Neural cell (in vitro differentiated cells): ENCODE data around the gene CENPP. TPM values are rescaled to one million over a fixed set of nuclear protein-coding genes. Genes with fewer than 3 reads are reported as not detected.

Source experiments
- H2AFZ ChIP-seq: fragments of 200-600, 300-800 bp; sonication (generic), shearing (Covaris generic); 2 replicates; pipeline ENCODE4 v1.6.0; 2014; ENCODE audit warnings: low read depth, mild to moderate bottlenecking, antibody characterized with exemption, low read length, moderate library complexity
- H3F3A ChIP-seq: fragments of 200-600 bp; shearing (Covaris generic); 2 replicates; pipeline ENCODE4 v1.6.1; 2016; ENCODE audit warnings: mild to moderate bottlenecking, moderate library complexity, mixed read lengths, antibody characterized with exemption, low read length; ENCODE audit not compliant: insufficient read depth, poor library complexity, severe bottlenecking
- H3K27ac ChIP-seq: fragments of 200-600, 300-800 bp; sonication (generic), shearing (Covaris generic); 2 replicates; pipeline ENCODE4 v1.5.1; 2014; ENCODE audit warnings: mild to moderate bottlenecking, low read length, moderate library complexity
- H3K27me3 ChIP-seq: fragments of 300-800, 200-600 bp; sonication (generic), shearing (Covaris generic); 2 replicates; pipeline ENCODE4 v1.6.0; 2014; ENCODE audit warnings: mild to moderate bottlenecking, low read depth, low read length, moderate library complexity; ENCODE audit not compliant: insufficient read depth
- H3K36me3 ChIP-seq: fragments of 300-800, 200-600 bp; sonication (generic), shearing (Covaris generic); 2 replicates; pipeline ENCODE4 v1.5.1; 2014; ENCODE audit warnings: mild to moderate bottlenecking, antibody characterized with exemption, low read length, moderate library complexity; ENCODE audit not compliant: insufficient read depth
- H3K4me2 ChIP-seq: fragments of 300-800, 200-600 bp; sonication (generic), shearing (Covaris generic); 2 replicates; pipeline ENCODE4 v1.6.0; 2014; ENCODE audit warnings: mild to moderate bottlenecking, low read length
- H3K4me3 ChIP-seq: fragments of 300-800, 200-600 bp; sonication (generic), shearing (Covaris generic); 2 replicates; pipeline ENCODE4 v1.5.1; 2014; ENCODE audit warnings: mild to moderate bottlenecking, low read length, moderate library complexity
- H3K79me2 ChIP-seq: fragments of 200-600 bp; shearing (Covaris generic); replicated peaks from 2 replicates; pipeline ENCODE4 v1.6.0; 2014; ENCODE audit warnings: mild to moderate bottlenecking, low read length, moderate library complexity; ENCODE audit not compliant: insufficient read depth
- H3K9ac ChIP-seq: fragments of 300-800, 200-600 bp; sonication (generic), shearing (Covaris generic); 2 replicates; pipeline ENCODE4 v1.6.1; 2016; ENCODE audit warnings: mild to moderate bottlenecking, low read length, mixed read lengths
- H3K9me2 ChIP-seq: fragments of 200-600 bp; shearing (Covaris generic); 2 replicates; pipeline ENCODE4 v1.6.1; 2016; ENCODE audit warnings: mild to moderate bottlenecking, low read length, mixed read lengths; ENCODE audit not compliant: insufficient read depth
- H3K9me3 ChIP-seq: fragments of 200-600, 300-800 bp; sonication (generic), shearing (Covaris generic); 2 replicates; pipeline ENCODE4 v1.6.1; 2016; ENCODE audit warnings: mild to moderate bottlenecking, mixed run types, low read length, moderate library complexity, mixed read lengths
- H4K20me1 ChIP-seq: fragments of 200-600 bp; shearing (Covaris generic); 2 replicates; pipeline ENCODE4 v1.6.1; 2016; ENCODE audit warnings: mild to moderate bottlenecking, mixed run types; ENCODE audit not compliant: insufficient read depth
- EP300 ChIP-seq: fragments of 450-650 bp; conservative IDR thresholded peaks from 2 replicates; pipeline ENCODE4 v1.6.1; 2014; ENCODE audit warnings: antibody characterized with exemption, mild to moderate bottlenecking, moderate library complexity; ENCODE audit not compliant: poor library complexity, severe bottlenecking
- EZH2 ChIP-seq: fragments of 200-600, 300-800 bp; shearing (Covaris generic), sonication (generic); IDR thresholded peaks from 2 replicates; pipeline ENCODE4 v1.6.1; 2014; ENCODE audit warnings: antibody characterized with exemption, low read length, borderline replicate concordance, mild to moderate bottlenecking; ENCODE audit not compliant: insufficient read depth, poor library complexity, severe bottlenecking
- MXI1 ChIP-seq: fragments of 450-650 bp; conservative IDR thresholded peaks from 2 replicates; pipeline ENCODE4 v1.6.1; 2014; ENCODE audit warnings: antibody characterized with exemption, mild to moderate bottlenecking; ENCODE audit not compliant: poor library complexity, severe bottlenecking
- POLR2AphosphoS5 ChIP-seq: IDR thresholded peaks from 2 replicates; pipeline ENCODE4 v1.6.1; 2012
- RAD21 ChIP-seq: fragments of 450-650 bp; conservative IDR thresholded peaks from 2 replicates; pipeline ENCODE4 v1.6.1; 2014; ENCODE audit warnings: antibody characterized with exemption, mild to moderate bottlenecking, moderate library complexity
- REST ChIP-seq: IDR thresholded peaks from 2 replicates; pipeline ENCODE4 v1.6.1; 2012; ENCODE audit warnings: borderline replicate concordance
- SMC3 ChIP-seq: fragments of 450-650 bp; conservative IDR thresholded peaks from 2 replicates; pipeline ENCODE4 v1.6.1; 2014; ENCODE audit warnings: antibody characterized with exemption, mild to moderate bottlenecking, moderate library complexity; ENCODE audit not compliant: poor library complexity
- TAF1 ChIP-seq: IDR thresholded peaks from 2 replicates; pipeline ENCODE4 v1.6.1; 2012; ENCODE audit warnings: low read depth
- polyA plus RNA-seq: library from polyadenylated mRNA; depleted of rRNA; stranded (reverse); fragments of >200 nt; gene quantifications from 2 replicates; pipeline ENCODE4 v1.2.3, GENCODE V29; 2014
- TF ChIP-seq, protein P1 (sequence below): fragments of 450-650 bp; IDR thresholded peaks from 2 replicates; pipeline ENCODE4 v1.5.1; 2014; ENCODE audit warnings: antibody characterized with exemption, mild to moderate bottlenecking, moderate library complexity; ENCODE audit not compliant: poor library complexity, severe bottlenecking

The CENPP gene
- polyA plus RNA-seq, 1 donor from 2014 or later, result 5.0 TPM

DNA sequence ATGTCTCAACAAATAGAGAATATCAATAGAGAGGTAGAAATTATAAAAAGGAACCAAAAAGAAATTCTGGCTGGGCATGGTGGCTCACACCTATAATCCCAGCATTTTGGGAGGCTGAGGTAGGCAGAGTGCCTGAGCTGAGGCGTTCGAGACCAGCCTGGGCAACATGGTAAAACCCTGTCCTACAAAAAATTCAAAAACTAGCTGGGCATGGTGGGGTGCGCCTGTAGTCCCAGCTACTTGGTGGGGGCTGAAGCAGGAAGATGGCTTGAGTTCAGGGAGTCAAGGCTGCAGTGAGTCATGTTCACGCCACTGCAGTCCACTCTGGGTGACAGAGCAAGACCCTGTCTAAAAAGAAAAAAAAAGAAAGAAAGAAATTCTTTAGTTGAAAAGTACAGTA is 319.3 kb downstream of the CENPP start:
- no peaks in the 10 kb centered on the region for H4K20me1 ChIP-seq
- H3F3A ChIP-seq, result no peaks in the 10 kb centered on the region
- no peaks in the 10 kb centered on the region for H3K36me3 ChIP-seq
- no peak overlapping the region for H3K27ac ChIP-seq
- no peaks in the 10 kb centered on the region for H3K9me3 ChIP-seq
- no peak overlapping the region for H2AFZ ChIP-seq
- H3K79me2 ChIP-seq, result no peaks in the 10 kb centered on the region
- no peak overlapping the region for H3K4me2 ChIP-seq
- no peak overlapping the region for H3K9ac ChIP-seq
- no peak for TF ChIP-seq TAF1
- no peak for TF ChIP-seq POLR2AphosphoS5
- no peak for TF ChIP-seq EZH2
- TF ChIP-seq SMC3, result no peak
- TF ChIP-seq, protein P1, sequence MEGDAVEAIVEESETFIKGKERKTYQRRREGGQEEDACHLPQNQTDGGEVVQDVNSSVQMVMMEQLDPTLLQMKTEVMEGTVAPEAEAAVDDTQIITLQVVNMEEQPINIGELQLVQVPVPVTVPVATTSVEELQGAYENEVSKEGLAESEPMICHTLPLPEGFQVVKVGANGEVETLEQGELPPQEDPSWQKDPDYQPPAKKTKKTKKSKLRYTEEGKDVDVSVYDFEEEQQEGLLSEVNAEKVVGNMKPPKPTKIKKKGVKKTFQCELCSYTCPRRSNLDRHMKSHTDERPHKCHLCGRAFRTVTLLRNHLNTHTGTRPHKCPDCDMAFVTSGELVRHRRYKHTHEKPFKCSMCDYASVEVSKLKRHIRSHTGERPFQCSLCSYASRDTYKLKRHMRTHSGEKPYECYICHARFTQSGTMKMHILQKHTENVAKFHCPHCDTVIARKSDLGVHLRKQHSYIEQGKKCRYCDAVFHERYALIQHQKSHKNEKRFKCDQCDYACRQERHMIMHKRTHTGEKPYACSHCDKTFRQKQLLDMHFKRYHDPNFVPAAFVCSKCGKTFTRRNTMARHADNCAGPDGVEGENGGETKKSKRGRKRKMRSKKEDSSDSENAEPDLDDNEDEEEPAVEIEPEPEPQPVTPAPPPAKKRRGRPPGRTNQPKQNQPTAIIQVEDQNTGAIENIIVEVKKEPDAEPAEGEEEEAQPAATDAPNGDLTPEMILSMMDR, result no peak
- no peak for TF ChIP-seq EP300
- no peak for TF ChIP-seq MXI1
- TF ChIP-seq REST, result no peak
- no peak for TF ChIP-seq RAD21
- no peak overlapping the region for H3K4me3 ChIP-seq
- H3K27me3 ChIP-seq, result no peaks in the 10 kb centered on the region
- H3K9me2 ChIP-seq, result no peaks in the 10 kb centered on the region

DNA sequence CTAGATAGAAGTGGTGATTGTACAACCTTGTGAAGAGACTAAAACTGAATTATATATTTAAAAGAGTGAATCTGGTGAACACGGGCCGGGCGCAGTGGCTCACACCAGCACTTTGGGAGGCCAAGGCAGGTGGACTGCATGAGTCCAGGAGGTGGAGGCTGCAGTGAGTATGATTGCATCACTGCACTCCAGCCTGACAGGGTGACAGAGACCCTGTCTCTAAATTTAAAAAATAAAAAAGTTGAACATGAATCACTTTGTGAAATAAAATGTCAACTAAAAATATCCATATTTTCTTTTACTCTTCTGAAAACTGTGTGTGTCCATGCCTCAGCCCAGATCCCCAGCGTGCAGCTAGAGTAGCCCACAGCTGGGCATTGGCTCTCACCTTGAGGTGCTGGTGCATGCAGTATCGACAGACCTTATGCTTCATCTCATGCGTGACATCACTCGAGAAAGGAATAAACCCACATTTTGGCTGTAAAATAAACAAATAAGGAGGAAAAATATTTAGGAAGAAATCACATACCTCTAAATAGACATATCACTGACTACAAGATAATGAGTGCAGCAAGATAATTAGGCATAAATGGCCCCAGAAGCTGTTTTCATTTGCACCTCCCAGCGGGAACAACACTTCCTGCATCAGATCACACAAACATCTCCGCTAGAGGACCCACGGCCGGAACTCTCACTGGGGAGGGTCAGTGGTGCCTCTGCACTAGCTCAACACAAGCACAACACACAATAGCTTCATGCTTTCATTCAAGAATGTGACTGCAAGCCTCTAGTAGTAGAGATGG is 322.1 kb downstream of the CENPP start:
- Histone ChIP-seq H3K36me3 (no peaks in the 10 kb centered on the region), H3K27me3 (no peaks in the 10 kb centered on the region), H3K9me3 (no peaks in the 10 kb centered on the region), H2AFZ (no peak overlapping the region), H3F3A (no peaks in the 10 kb centered on the region), H4K20me1 (no peaks in the 10 kb centered on the region), H3K27ac (no peak overlapping the region), H3K9me2 (no peaks in the 10 kb centered on the region), H3K4me2 (no peak overlapping the region), H3K4me3 (no peak overlapping the region), H3K79me2 (no peaks in the 10 kb centered on the region), H3K9ac (no peak overlapping the region)
- TF ChIP-seq EP300 (no peak), REST (no peak), RAD21 (no peak), TAF1 (no peak), EZH2 (no peak), MXI1 (no peak), SMC3 (no peak), POLR2AphosphoS5 (no peak)
- TF ChIP-seq, protein P1, result no peak
